Body of pancreas (tissue), 4 donors: Measurements from ENCODE around the gene DUS1L.

ENCODE experiments used
- POLR2A ChIP-seq, 3 donors: fragments of 450-650 bp; IDR thresholded peaks; one replicate each; pipeline ENCODE4 v1.6.1; 2016; ENCODE audit warnings: antibody characterized with exemption in 3 of 3, mild to moderate bottlenecking in 2 of 3
- TF ChIP-seq, protein P1 (sequence below), 7 experiments: fragments of 450-650 bp in 4 of 7; fragments of 200-600 bp in 3 of 7; sonication (generic) in 3 of 7; IDR thresholded peaks; one replicate each; pipeline ENCODE4 v1.5.1; 2016 to 2019; ENCODE audit warnings: antibody characterized with exemption in 7 of 7

DNA sequence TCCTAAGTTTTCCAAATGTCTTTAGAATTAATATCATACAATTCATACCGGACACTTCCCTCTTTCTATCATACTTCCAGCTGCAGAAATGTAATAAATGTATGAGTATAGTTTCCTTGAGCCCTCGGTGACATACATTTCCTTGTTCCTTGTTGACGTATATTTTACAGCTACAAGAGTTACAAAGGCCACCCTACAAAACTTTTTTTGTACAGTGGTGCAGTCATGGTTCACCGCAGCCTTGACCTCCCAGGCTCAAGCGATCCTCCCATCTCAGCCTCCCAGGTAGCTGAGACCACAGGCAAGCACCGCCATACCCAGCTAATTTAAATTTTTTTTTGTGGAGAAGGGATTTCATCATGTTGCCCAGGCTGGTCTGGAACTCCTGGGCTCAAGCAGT is 7.2 kb upstream of the DUS1L start:
- TF ChIP-seq, protein P1, sequence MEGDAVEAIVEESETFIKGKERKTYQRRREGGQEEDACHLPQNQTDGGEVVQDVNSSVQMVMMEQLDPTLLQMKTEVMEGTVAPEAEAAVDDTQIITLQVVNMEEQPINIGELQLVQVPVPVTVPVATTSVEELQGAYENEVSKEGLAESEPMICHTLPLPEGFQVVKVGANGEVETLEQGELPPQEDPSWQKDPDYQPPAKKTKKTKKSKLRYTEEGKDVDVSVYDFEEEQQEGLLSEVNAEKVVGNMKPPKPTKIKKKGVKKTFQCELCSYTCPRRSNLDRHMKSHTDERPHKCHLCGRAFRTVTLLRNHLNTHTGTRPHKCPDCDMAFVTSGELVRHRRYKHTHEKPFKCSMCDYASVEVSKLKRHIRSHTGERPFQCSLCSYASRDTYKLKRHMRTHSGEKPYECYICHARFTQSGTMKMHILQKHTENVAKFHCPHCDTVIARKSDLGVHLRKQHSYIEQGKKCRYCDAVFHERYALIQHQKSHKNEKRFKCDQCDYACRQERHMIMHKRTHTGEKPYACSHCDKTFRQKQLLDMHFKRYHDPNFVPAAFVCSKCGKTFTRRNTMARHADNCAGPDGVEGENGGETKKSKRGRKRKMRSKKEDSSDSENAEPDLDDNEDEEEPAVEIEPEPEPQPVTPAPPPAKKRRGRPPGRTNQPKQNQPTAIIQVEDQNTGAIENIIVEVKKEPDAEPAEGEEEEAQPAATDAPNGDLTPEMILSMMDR (IDR thresholded peaks at IDR 0.05), result no peak
- no peak for TF ChIP-seq POLR2A (IDR thresholded peaks at IDR 0.05)
